ENCODE measurements around the gene IL15RA.
A peak's percentile ranks its signal among the peaks of the same experiment; 100 is the strongest.
"Not testable (repeated sequence)": the region's sequence is repeated elsewhere in the genome, so short reads cannot be mapped to it uniquely, and the experiment has no call there.

Gene IL15RA

DNA sequence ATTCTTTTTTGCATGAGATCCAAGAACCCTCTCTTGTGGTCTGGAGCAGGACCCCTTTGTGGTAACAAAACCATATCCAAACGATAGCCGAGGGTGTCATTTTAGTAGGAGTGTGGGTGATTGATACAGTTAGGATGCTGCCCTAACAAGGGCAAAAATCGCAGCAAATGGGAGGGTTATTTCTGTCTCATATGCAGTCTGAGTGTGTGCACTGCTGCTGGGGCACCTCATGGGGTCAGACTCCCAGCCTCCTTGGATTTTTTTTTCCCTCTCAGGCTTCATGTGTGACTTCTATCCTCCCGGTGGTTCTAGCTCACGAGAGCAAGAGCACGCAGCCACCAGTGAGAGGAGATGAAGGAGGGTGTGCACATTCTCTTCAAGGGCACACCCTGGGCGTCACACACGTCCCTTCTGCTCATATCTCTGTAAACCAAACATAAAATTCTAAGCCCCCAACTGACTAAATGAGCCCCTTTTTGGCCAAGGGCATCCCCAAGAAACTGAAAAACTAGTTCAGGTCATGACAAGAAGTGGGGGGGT lies 28.6 kb upstream of the IL15RA start:
- DNase-seq (ENCODE audit: low read depth in 2 of 2), result no peak

DNA sequence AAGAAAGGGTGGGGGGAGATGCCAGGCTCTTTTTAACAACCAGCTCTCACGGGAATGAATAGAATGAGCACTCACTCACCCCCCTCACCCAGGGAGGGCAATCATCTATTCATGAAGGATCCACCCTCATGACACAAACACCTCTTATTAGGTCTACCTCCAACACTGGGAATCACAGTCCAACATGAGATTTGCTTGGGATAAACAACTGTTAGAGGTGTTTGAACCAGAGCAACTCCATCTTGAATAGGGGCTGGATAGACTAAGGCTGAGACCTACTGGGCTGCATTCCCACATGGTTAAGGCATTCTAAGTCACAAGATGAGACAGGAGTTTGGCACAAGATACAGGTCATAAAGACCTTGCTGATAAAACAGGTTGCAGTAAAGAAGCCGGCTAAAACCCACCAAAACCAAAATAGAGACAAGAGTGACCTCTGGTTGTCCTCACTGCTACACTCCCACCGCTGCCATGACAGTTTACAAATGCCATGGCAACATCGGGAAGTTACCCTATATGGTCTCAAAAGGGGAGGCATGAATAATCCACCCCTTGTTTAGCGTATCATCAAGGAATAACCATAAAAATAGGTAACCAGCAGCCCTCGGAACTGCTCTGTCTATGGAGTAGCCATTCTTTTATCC lies 27.9 kb upstream of the IL15RA start:
- not testable (repeated sequence) for DNase-seq (ENCODE audit: low read depth in 2 of 2)

DNA sequence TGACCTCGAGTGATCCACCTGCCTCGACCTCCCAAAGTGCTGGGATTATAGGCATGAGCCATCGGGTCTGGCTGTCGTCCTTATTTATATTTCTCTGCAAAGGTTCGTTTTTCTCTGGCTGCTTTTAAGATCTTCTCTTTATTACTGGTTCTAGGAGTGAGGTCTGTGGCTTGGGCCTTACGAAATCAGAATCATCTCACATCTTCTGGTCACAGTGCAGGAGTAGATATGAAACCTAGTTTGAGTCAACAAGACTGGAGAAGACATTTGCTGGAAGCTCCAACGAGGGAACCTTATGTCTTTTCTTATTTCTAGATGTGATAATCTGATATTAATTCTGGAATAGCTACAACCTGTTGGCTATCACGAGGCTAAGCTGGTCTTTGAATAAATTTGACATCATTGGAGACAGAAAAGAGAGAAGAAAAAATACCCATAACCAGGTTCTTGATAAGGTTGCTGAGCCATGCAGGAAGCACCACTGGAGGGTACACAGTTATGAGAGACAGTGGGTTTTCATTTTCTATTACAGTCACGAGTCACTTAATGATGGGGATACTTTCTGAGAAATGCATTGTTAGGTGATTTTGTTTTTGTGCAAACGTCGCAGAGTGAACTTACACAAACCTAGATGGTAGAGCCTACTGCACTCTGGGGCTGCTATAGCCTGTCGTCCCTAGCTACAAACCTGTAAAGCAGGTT lies 25.6 kb upstream of the IL15RA start:
- no peak for DNase-seq (ENCODE audit: low read depth in 2 of 2)

DNA sequence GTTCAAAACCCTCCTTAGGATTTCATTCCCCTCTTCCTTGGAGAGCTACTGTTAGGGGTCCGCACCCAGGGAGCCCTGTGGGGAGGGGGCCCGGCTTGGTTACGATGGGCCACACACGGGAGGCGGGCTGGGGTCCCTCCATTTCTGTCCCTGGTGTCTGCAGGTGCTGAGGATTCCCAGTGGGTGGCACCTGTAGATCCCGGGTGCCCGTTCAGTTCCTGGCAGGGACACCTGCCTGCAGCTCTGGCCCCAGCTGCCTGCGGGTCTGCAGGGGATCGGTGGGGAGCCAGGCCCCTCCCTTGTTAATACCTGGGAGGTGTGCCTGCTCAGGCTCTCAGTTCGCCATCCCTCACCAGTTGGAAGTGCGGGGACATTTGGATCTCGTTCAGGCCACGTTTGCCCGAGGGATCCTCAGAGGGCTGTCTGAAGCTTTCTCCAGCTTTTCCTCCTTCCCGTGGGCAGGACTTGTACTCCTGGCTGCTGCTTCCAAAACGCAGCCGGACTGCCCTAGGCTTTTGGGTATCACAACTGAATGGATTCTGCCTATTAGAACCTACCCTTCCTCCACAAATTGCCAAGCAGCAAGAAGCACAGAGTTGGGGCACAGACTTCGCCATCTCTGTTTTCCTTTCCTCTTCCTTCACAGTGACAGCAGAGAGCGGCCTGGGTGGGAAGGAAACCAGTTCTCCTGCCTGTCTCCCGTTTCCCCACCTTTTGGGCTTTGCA lies 22.3 kb upstream of the IL15RA start:
- no peak for DNase-seq (ENCODE audit: low read depth in 2 of 2)

DNA sequence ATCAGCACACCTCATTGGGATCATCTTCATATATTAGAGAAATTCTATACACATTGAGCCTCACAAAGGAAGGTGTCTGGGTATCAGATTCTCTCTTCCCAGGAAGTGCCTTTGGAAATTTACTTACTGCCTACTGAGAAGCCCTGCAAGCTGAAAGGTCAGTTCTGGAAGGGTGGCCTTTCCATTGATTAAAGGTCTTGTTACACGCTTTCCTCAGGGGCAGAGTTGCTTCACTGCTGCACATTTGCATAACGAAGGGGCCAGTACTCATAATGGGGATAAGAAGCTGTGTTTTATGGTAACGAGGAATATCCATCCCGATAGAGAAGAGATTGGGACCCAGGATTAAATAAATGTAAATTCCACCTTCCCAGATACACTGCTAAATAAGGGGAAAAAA lies 19.4 kb upstream of the IL15RA start:
- DNase-seq (ENCODE audit: low read depth in 2 of 2), result no peak

DNA sequence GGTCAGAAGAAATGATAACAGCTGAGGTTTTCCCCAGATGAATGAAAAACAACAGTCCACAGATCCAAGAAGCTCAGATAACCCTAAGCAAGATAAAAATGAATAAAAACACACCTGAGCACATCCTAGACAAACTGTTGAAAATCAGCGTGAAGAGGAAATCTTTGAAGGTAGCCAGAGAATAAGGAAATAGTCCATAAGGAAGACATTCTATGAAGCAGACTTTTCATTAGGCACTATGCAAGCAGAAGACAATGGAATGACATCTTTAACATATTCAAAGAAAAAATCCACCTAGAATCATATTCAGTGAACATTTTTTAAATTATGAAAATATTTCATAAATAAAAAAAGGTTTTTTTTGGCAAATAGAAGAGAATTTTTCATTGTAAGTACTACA lies 15.1 kb upstream of the IL15RA start:
- no peak for DNase-seq (ENCODE audit: low read depth in 2 of 2)

DNA sequence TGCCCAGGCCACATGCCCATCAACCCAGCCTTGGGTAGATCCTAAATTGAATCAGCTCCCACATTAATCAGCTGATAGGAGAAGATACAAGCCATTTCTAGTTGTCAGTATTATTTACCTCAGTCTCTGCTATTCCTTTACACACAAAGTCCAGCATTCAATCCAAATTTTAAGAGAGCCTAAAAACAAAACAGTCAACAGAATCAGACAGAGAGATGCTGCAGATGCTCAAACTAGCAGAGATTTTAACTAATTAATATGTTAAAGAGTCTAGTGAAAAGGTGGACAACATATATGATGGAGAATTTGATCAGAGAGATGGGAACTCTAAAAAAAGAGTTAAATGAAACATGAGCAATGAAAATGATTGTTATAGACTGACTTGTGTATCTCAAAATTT lies 14.4 kb upstream of the IL15RA start:
- no peak for DNase-seq (ENCODE audit: low read depth in 2 of 2)

DNA sequence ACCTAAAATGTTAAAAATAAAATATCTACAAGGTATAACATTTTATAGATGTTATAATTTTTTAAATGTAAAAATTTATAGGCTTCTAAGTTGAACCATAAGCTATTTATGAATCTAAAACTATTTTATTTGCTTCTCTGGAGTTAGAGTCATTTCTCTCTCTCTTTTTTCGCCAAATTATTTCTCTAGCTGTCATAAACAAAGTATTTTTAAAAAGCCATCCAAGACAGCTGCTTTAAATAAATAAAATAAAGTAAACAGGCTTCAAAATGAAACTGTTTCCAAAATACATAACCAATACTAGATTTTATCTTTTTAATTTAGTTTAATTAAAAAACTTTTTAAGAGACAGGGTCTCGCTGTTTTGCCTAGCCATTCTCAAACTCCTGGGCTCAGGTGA lies 12.4 kb upstream of the IL15RA start:
- DNase-seq (ENCODE audit: low read depth in 2 of 2), result no peak

DNA sequence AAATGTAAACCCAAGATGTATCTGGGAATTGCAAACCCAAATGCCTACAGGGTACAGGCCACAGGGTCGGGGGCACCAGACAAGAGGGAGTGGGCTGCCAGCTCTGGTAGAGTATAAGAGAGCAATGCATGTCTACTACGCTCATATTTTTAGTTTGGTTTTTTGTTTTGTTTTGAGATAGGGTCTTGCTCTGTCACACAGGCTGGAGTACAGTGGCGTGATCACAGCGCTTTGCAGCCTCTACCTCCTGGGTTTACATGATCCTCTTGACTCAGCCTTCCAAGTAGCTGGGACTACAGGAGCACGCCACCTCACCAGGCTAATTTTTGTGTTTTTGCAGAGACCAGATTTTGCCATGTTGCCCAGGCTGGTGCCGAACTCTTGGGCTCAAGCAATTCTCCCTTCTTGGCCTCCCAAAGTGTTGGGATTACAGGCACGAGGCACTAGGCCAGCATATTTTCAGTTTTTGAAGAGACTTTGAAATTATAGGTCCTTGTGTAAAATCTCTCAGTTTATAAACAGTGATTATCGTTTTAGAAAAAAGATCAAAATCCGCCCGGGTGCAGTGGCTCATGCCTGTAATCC lies 11.1 kb upstream of the IL15RA start:
- no peak for DNase-seq (ENCODE audit: low read depth in 2 of 2)

DNA sequence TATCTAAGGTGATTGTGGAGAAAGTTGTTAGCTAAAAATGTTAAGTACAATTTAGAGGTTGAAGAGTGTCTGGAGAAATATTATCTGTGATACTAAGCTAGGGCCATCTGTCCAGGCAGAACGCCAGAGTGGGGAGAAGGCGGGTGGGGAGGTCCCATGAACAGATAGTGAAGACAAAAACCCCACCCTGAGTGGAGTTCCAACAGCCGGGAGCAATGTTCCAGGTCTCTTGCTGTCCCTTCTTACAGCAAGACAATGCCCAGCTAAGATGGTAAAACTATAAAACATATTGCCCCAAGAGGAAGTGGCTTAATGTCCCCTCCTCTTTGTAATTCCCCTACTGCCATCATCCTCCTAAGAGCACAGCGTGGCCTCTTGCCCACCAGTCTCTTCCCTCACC lies 10.4 kb upstream of the IL15RA start:
- DNase-seq (ENCODE audit: low read depth in 2 of 2), result no peak

DNA sequence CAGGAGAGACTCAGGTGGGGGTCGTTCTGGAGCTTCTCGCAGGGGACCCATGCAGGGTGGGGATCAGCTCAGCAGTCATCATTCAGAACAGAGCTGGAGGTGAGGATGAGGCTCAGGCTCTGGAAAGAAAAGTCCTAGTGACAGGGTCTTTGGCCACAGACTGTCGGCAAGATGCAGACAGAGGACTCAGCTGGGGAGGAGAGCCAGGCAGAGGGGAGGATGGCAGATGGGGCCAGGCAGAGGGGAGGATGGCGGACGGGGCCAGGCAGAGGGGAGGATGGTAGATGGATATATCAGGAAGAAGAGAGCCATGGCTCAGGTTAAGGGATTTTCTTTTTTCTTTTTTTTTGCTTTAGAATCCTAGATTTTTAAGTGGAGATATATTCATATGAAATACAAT lies 7.7 kb upstream of the IL15RA start:
- no peak for DNase-seq (ENCODE audit: low read depth in 2 of 2)

DNA sequence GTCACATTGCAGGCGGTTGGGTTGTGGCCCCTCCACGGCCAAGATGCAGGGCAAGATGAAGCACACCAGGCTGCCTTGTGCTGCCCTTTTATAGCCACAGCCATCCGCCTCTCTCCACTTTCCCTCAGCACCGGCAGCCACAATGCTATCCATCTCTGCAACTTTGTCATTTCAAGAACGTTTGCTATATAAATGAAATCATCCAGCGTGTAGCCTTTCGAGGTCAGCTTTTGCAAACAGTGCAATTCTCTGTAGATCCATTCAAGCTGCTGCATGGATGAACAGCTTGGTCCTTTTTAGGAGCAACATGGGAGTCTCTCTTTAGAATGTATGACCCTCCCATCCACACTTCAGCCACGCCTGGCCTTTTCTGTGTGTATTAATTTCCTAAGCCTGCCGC lies 6.4 kb upstream of the IL15RA start:
- no peak for DNase-seq (ENCODE audit: low read depth in 2 of 2)

DNA sequence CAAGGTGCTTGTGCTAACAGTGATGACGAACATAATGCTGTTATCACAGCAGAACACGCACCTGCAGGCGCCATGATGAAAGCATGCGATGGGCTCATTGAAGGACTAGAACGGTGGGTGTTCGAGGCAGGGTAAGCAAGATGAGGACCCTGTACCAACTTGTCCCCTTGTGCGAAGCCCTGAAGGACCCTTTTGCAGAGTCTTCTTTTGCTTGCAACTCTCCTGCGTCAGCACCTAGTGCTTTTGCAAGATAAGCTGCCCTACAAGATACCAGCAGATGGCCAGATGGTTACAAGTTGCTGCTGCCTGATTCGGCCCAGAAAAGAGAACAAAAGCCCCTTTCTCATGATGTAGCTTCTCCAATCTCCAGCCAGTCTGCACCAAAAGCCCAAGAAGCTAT lies 4.2 kb upstream of the IL15RA start:
- DNase-seq (ENCODE audit: low read depth in 2 of 2), result no peak

DNA sequence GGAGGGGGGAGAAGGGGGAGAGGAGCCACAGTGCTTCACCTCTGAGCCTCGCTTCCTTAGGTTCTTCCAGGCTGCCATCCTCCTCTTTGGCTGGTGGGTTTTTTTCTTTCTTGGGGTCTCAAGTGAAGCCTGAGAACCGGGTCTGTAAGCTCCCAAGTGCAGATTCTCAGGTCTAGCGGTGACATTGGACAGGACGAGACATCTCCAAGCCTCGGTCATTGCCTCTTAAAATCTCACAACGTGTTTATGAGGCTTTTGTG lies 817 bp upstream of the IL15RA start:
- no peak for DNase-seq (ENCODE audit: low read depth in 2 of 2)

DNA sequence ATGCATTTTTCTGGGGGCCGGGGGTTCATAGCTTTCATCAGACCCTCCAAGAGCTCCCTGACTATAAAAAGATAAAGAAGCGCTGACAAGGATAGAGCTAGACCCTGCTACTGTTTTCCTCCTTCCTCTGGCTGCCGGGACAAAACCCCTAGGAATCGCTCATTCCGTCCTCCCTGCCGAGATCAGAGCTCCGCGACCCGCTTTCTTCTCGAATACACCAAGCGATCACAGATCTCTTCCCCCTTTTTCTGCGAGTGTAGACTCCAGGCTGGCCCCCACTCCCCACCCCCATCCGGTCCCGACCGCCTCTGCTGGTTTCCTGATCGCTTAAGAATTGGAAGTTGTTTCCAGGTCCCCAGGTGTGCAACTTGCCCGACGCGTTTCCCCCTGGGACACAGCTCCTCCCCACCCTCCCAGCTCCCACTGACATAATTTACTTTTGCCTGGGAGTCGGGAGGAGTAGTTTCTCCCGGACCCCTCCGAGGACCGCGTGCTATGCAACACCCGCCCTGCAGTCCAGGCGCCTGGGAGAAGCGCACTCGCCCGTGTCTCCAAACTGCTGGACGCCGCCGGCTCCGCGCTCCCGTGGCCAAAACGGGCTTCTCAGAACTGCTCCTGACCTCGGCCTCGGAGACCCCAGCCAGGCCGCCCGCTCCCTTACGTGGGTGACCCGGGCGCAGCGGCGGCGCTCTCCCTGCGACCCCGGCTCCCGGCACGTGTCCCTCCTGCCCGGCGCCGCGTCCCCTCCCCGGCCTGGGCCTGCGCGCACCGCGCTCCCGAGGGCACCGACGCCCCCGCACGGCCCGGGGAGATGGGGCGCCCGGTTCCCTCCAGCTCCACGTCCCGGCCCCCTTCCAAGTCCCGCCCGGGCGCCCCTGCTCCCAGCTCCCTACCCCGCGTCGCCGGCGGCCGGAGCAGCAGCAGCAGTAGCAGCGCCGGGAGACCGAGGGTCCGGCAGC lies 552 bp downstream of the IL15RA start:
- DNase-seq (ENCODE audit: low read depth in 2 of 2), result peak; percentile 34 to 36

DNA sequence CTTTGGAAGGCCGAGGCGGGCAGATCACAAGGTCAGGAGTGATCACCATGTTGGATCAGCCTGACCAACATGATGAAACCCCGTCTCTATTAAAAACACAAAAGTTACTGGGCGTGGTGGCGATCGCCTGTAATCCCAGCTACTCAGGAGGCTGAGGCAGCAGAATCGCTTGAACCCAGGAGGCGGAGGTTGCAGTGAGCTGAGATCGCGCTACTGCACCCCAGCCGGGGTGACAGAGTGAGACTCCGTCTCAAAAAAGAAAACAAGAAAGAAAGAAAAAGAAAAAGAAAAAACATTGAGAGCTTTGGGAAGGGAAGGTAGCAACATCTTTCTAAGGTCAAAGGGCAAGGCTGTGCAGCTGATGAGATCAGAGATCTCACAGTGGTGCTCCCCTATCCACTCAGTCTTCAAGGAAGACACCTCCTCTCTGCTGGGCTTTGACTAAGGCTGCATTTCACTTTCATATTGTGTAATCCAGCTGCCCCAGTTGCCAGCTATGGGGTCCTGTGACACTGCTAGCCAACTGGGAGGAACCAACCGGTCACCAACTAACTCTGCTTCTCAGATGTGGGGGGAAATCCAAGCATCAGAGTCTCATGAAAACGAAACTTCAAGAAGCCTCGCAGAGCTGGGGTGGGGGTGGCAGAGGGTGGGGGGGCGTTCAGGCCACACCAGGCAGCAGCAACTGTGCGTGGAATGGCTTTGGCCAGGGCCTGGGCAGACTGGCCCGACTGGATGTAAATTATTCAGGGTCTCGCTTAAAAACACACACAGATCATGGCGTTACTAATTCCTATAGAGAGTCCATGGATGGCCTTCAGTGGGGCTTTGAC lies 1.5 kb downstream of the IL15RA start:
- peak; percentile 35 to 58 for DNase-seq (ENCODE audit: low read depth in 2 of 2)

DNA sequence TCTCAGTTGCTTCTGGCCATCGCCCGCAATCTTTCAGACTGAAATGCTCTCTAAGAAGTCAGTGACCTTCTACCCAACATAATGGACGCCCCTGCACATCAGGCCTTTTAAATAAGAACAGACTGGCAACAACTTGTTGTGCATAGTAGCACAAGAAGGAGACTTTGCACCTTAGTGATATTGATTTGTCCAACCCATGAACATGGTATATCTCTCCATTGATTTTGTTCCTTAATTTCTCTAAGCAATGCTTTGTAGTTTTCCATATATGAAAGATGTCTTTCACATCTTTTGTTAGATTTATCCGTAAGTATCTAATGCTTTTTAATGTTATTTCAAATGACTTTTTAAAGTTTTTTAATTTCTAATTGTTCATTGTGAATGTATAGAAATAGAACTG lies 4.3 kb downstream of the IL15RA start:
- DNase-seq (ENCODE audit: low read depth in 2 of 2), result no peak

DNA sequence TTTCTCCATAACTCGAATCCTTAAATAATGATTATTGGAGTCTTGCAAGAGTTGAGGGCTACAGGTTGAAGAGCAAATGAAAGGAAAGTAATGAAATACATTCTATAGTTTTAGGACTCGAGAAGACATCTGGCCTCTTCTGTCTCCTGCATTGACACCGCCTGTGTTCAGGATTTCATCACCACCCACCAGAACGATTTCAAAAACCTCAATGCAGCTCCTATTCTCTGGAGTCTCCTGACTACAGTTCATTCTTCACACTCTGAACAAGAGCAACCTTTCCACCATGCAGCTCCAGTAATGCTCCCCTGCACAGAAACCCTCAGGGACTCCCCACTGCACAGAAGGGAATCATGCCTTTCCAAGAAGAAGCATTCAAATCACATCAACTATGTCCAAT lies 5.5 kb downstream of the IL15RA start:
- no peak for DNase-seq (ENCODE audit: low read depth in 2 of 2)

DNA sequence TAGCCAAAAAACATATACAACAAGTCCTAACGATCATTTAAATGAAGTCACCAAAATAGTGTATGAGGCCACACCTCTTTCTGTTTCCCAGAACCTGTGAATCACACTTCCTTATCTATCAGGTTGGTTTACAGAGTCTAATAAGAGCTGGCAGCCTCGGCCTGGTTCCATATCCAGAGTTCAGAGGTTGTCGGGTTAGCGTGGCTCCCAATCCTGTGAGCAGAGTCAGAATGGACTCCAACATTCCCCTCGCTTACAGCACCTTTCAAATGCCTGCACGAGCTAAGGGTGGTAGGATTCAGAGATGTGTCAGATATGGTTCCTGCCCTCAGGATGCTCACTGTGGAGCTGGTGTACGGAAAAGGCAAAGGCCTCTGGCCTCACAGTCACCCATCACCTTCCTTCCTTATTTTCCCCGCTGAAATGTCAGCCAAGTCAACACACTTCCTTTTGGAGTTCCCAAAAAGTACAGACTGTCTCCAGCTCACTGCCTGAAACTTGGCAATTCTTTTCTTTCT lies 6.0 kb downstream of the IL15RA start:
- DNase-seq (ENCODE audit: low read depth in 2 of 2), result peak in 1 of 2 donors; percentile 17

DNA sequence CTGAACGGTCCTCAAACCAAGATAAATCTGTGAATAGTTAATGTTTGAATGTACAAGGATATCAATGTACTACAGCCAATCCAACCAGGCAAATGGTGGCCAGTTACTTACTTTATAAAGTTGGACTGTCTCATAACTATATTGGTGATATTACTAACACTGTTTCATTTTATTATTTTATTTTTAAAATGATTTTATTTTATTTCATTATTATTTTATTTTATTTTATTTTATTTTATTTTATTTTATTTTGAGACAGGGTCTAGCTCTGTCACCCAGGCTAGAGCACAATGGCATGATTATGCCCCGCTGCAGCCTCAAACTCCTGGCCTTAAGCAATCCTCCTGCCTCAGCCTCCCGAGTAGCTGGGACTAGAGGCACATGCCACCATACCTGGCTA lies 6.8 kb downstream of the IL15RA start:
- no peak for DNase-seq (ENCODE audit: low read depth in 2 of 2)

DNA sequence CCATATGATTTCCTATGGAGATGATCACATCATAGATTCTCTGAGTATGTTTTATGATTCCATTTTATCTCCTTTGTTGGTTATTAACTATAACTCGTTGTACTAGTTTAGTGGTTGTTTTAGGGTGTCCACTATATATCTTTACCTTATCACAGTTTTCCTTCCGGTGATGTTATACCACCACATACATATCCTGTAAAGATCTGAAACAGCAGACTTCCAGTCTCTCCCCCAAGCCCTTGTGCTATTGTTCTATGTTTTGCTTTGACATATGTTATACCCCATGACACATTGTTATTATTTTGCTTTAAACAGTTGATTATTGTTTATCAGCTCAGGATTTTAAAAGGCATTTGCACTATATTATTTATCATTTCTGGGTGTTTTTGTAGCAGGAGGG lies 7.3 kb downstream of the IL15RA start:
- no peak for DNase-seq (ENCODE audit: low read depth in 2 of 2)

All from stimulated activated CD4-positive, alpha-beta T cell treated with anti-CD3 and anti-CD28 coated beads, Interleukin-4, amount 100 ng/mL, for 48 hours (primary cell).